DND-41 (cell line): Measurements from ENCODE around the gene KIFC3.
A peak's percentile ranks its signal among the peaks of the same experiment; 100 is the strongest.

Experiments used
- ATAC-seq: fragments of 200-7000 bp; cut with Tn5 transposase; 3 replicates; pipeline ENCODE4 v1.9.1; 2021; ENCODE audit warnings: low read depth; ENCODE audit not compliant: insufficient read depth
- DNase-seq: peaks from one replicate; pipeline ENCODE4 v3.0.0-alpha.2; 2020
- H2AFZ ChIP-seq: 2 replicates; pipeline ENCODE4 v1.6.0; 2012; ENCODE audit warnings: low read depth, low read length
- H3K27ac ChIP-seq: 2 replicates; pipeline ENCODE4 v1.5.1; 2012; ENCODE audit warnings: low read length, inconsistent platforms
- H3K27me3 ChIP-seq: fragments of 200-600 bp; sonication (generic); 2 replicates; pipeline ENCODE4 v1.6.0; 2012; ENCODE audit warnings: low read length, mild to moderate bottlenecking, inconsistent platforms; ENCODE audit not compliant: insufficient read depth, poor library complexity
- H3K36me3 ChIP-seq: 2 replicates; pipeline ENCODE4 v1.5.1; 2012; ENCODE audit warnings: low read length, inconsistent platforms; ENCODE audit not compliant: insufficient read depth
- H3K4me1 ChIP-seq: 2 replicates; pipeline ENCODE4 v1.5.1; 2012; ENCODE audit warnings: mild to moderate bottlenecking, low read length; ENCODE audit not compliant: insufficient read depth
- H3K4me2 ChIP-seq: 2 replicates; pipeline ENCODE4 v1.6.0; 2012; ENCODE audit warnings: mild to moderate bottlenecking, moderate library complexity, low read length, inconsistent platforms; ENCODE audit not compliant: insufficient read depth
- H3K4me3 ChIP-seq, 2 experiments: fragments of 200-600 bp in 1 of 2; shearing (Covaris generic) in 1 of 2; 2 replicates each; pipeline ENCODE4 v1.5.1; 2012 to 2016; ENCODE audit warnings: inconsistent platforms in 2 of 2, low read length in 2 of 2, mild to moderate bottlenecking in 2 of 2, low read depth in 1 of 2, moderate library complexity in 1 of 2
- H3K79me2 ChIP-seq: 2 replicates; pipeline ENCODE4 v1.6.0; 2012; ENCODE audit warnings: low read length, inconsistent platforms; ENCODE audit not compliant: insufficient read depth
- H3K9ac ChIP-seq: 2 replicates; pipeline ENCODE4 v1.6.0; 2012; ENCODE audit warnings: low read depth, mild to moderate bottlenecking, inconsistent platforms, low read length, moderate library complexity
- H3K9me3 ChIP-seq: 2 replicates; pipeline ENCODE4 v1.5.1; 2012; ENCODE audit warnings: low read length, moderate library complexity, mild to moderate bottlenecking, inconsistent platforms; ENCODE audit not compliant: insufficient read depth, severe bottlenecking
- H4K20me1 ChIP-seq: 2 replicates; pipeline ENCODE4 v1.6.0; 2012; ENCODE audit warnings: low read length; ENCODE audit not compliant: insufficient read depth
- EZH2 ChIP-seq: IDR thresholded peaks from 3 replicates; pipeline ENCODE4 v1.6.1; 2012; ENCODE audit warnings: borderline replicate concordance, low read depth, mild to moderate bottlenecking, moderate library complexity, low read length, inconsistent platforms; ENCODE audit not compliant: severe bottlenecking
- TF ChIP-seq, protein P1 (sequence below): IDR thresholded peaks from 2 replicates; pipeline ENCODE4 v1.5.1; 2012; ENCODE audit warnings: borderline replicate concordance, low read length, moderate library complexity, mild to moderate bottlenecking; ENCODE audit not compliant: poor library complexity, severe bottlenecking; ENCODE audit errors: extremely low read depth

KIFC3 gene

DNA sequence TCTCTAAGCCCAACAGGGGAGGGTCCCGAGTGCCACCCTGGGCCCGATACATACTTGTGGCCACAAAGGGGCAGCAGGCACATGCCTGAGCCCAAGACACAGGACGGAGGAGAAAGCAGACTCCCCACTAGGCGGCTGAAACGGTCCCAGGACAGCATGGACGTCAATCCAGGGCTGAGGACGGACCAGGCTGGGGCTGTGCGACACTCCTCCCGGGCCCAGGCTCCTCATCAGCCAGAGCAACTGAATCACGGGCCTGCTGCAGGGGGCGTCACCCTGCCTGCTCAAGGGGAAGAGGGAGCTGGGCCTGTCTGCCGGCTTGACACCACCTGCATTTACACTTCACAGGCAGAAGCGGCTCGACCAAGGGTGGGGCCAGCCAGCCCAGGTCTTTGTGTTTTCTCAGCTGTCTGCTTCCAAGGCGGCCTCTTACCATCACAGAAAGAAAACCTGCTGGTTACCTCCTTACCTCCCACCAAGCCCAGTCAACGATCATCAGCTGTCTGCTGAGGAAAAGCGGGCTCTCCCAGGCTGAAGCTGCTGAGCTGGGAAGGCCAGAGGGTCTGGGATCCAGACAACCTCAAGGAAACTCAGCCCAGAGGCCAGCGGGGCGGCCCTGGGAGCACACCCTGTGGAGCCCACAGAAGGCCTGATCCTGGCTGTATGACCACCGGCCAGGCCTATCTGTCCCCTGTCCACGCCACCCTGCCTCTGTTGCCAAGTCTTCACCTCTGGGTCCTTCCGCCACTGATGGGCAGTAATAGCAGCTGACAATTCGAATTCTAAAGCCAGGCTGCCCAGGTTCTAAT is 26.4 kb downstream of the KIFC3 start:
- Histone ChIP-seq H3K4me1 (no peaks in the 10 kb centered on the region), H2AFZ (no peak overlapping the region), H3K27me3 (no peaks in the 10 kb centered on the region), H3K27ac (no peak overlapping the region), H4K20me1 (no peaks in the 10 kb centered on the region), H3K4me2 (no peak overlapping the region), H3K9ac (no peak overlapping the region), H3K4me3 (no peak overlapping the region), H3K9me3 (no peaks in the 10 kb centered on the region), H3K79me2 (no peaks in the 10 kb centered on the region), H3K36me3 (no peaks in the 10 kb centered on the region)
- TF ChIP-seq, protein P1, sequence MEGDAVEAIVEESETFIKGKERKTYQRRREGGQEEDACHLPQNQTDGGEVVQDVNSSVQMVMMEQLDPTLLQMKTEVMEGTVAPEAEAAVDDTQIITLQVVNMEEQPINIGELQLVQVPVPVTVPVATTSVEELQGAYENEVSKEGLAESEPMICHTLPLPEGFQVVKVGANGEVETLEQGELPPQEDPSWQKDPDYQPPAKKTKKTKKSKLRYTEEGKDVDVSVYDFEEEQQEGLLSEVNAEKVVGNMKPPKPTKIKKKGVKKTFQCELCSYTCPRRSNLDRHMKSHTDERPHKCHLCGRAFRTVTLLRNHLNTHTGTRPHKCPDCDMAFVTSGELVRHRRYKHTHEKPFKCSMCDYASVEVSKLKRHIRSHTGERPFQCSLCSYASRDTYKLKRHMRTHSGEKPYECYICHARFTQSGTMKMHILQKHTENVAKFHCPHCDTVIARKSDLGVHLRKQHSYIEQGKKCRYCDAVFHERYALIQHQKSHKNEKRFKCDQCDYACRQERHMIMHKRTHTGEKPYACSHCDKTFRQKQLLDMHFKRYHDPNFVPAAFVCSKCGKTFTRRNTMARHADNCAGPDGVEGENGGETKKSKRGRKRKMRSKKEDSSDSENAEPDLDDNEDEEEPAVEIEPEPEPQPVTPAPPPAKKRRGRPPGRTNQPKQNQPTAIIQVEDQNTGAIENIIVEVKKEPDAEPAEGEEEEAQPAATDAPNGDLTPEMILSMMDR, result peak; percentile 19
- no peak for TF ChIP-seq EZH2
- DNase-seq (no peak), ATAC-seq (peak; percentile 33; the same call in 1 of the 3 replicates)

DNA sequence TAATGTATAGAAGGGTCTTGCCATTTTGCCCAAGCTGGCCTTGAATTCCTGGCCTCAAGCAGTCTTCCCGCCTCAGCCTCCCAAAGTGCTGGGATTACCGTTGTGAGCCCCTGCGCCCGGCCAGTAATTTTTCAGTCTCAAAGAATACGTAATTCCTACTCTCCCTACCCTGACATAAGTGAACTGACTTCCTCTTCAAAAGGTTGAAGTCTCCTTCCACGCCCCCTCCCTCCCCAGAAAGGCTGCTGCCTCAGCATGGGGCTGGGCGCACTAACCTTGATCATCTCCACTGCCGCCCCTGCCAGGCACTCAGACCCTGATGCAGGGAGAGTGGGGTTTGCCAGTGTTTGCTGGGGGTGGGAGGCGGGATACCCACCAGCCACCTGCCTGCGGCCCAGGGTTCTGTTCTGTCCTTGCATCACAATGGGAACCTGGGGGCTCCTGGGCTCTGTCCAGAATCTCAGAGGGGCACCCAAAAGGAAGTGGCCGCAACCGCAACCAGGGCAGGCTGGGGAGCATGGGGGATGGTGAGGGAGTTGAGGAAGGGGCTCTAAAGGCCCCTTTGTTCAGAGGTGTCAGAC is 27.5 kb downstream of the KIFC3 start:
- H4K20me1 ChIP-seq, result no peaks in the 10 kb centered on the region
- H3K4me1 ChIP-seq, result no peaks in the 10 kb centered on the region
- no peak overlapping the region for H3K4me2 ChIP-seq
- no peaks in the 10 kb centered on the region for H3K79me2 ChIP-seq
- no peaks in the 10 kb centered on the region for H3K36me3 ChIP-seq
- no peaks in the 10 kb centered on the region for H3K9me3 ChIP-seq
- no peaks in the 10 kb centered on the region for H3K27me3 ChIP-seq
- no peak overlapping the region for H3K4me3 ChIP-seq
- no peak overlapping the region for H3K27ac ChIP-seq
- DNase-seq (no peak), ATAC-seq (no peak)
- TF ChIP-seq EZH2, result no peak
- TF ChIP-seq, protein P1, result no peak
- no peak overlapping the region for H2AFZ ChIP-seq
- no peak overlapping the region for H3K9ac ChIP-seq

DNA sequence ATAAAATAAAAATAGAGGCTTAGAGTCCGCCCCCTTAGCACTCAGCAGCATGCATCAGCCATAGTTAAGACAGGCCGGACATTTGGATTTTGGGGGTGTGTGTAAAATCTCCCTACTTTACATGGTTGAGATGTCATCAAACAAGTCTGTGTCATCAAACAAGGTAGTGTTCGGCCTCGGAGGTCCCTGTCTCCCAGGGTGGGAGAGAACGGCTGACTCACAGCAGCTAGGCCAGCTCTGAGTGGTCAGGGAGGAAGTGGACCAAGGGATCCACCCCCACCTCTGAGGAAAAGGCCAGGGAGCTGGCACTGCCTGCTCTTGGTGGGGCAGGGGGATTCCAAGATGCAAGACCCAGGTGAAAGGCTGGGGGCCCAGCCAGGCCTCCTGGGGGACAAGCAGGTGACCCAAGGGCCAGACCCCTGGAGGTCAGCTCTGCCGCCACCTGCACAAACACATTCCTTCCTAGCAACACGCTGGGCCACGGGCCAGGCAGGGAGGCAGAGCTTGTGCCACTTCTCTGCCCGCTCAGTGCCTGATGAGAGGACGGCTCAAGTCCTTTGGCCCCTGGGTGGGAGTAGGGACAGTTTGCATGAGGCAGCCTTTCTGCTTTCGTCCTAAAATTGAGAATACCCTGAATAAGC is 28.5 kb downstream of the KIFC3 start:
- TF ChIP-seq, protein P1, result no peak
- no peak for TF ChIP-seq EZH2
- ATAC-seq, result no peak
- H3K36me3 ChIP-seq, result no peaks in the 10 kb centered on the region

More for the DNA sequence above, 28.5 kb downstream of the KIFC3 start:
- H3K9ac ChIP-seq, result no peak overlapping the region
- no peaks in the 10 kb centered on the region for H3K27me3 ChIP-seq
- H3K27ac ChIP-seq, result no peak overlapping the region
- H4K20me1 ChIP-seq, result no peaks in the 10 kb centered on the region
- no peak overlapping the region for H3K4me2 ChIP-seq
- no peak for DNase-seq
- no peaks in the 10 kb centered on the region for H3K9me3 ChIP-seq
- H3K4me1 ChIP-seq, result no peaks in the 10 kb centered on the region
- no peaks in the 10 kb centered on the region for H3K79me2 ChIP-seq
- no peak overlapping the region for H2AFZ ChIP-seq
- H3K4me3 ChIP-seq, result no peak overlapping the region
